Measurements from ENCODE around the gene ZNF441. TPM values are rescaled to one million over a fixed set of nuclear protein-coding genes. Genes with fewer than 3 reads are reported as not detected.

ZNF441 gene
- total RNA-seq, 1 donor: 4.6 TPM

Other genes starting within 250 kb of the ZNF441 start
- 99.4 TPM for gene ECSIT, start 237.9 kb upstream of the ZNF441 start, total RNA-seq
- gene CNN1, start 228.1 kb upstream of the ZNF441 start, total RNA-seq: under 0.01 TPM
- 56.3 TPM for gene ELOF1, start 207.8 kb upstream of the ZNF441 start, total RNA-seq
- 18.0 TPM for gene ACP5, start 189.4 kb upstream of the ZNF441 start, total RNA-seq
- 13.5 TPM for gene ZNF627, start 169.5 kb upstream of the ZNF441 start, total RNA-seq
- gene ZNF823, start 28.1 kb upstream of the ZNF441 start, total RNA-seq: 4.8 TPM
- 1.9 TPM for gene ZNF491, start 31.5 kb downstream of the ZNF441 start, total RNA-seq
- 5.7 TPM for gene ZNF440, start 47.3 kb downstream of the ZNF441 start, total RNA-seq
- 20.2 TPM for gene ZNF439, start 81.7 kb downstream of the ZNF441 start, total RNA-seq
- 14.5 TPM for gene ZNF69, start 120.8 kb downstream of the ZNF441 start, total RNA-seq
- 4.3 TPM for gene ZNF700, start 158.1 kb downstream of the ZNF441 start, total RNA-seq
- gene ZNF763, start 198.0 kb downstream of the ZNF441 start, total RNA-seq: 1.6 TPM